Measurements from ENCODE around the gene KLHL9.

The KLHL9 gene

GRCh38 chr9:21362287-21362686, 27.1 kb upstream of the KLHL9 start:
- intact Hi-C loops (cut with DNase I; ENCODE audit: low total_unique reads) = no loop called here
- no peak for DNase-seq

GRCh38 chr9:21357479-21358460, 22.6 kb upstream of the KLHL9 start:
- intact Hi-C loops (cut with DNase I; ENCODE audit: low total_unique reads) = no loop called here
- no peaks in the 10 kb centered on the region for H3K9me3 ChIP-seq
- no peak overlapping the region for H3K4me3 ChIP-seq
- H3K27me3 ChIP-seq = peaks cover 0 to 2% of the 10 kb centered on the region in 2 donors
- TF ChIP-seq CTCF (IDR thresholded peaks at IDR 0.05) = no peak
- no peaks in the 10 kb centered on the region for H3K4me1 ChIP-seq
- no peak for DNase-seq
- no peaks in the 10 kb centered on the region for H3K36me3 ChIP-seq
- no peak overlapping the region for H3K27ac ChIP-seq

More at GRCh38 chr9:21362287-21362686, 27.1 kb upstream of the KLHL9 start:
- Histone ChIP-seq H3K4me1 (no peaks in the 10 kb centered on the region), H3K27ac (no peak overlapping the region), H3K36me3 (no peaks in the 10 kb centered on the region), H3K27me3 (peaks cover 0 to 8% of the 10 kb centered on the region in 2 donors), H3K9me3 (no peaks in the 10 kb centered on the region), H3K4me3 (no peak overlapping the region)
- no peak for TF ChIP-seq CTCF (IDR thresholded peaks at IDR 0.05)

DNA sequence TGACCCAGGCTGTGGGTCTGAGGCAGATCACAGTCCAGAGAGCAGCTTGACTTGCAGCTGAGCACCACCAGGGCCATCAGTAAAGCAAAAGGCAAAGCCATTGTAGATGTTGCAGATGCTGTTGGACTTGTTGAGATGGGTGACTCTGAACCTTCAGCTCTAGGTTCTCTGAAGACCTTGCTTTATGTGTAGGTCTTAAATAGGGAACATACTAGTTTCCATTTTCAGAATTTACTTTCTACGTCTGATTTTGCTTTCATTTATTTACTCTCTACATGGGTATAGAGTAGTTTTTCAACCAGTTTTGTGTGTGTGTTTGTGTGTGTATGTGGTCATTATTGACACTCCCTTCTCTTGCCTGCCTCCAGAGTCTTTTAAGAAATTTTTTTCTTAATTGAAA, 15.6 kb upstream of the KLHL9 start, which contains the start of gene IFNA6:
TSS of gene IFNA6 (minus strand) at position 101 of the 400 bp plus-strand sequence. CDS start at position 101, 0 bp downstream.
- no peaks in the 10 kb centered on the region for H3K36me3 ChIP-seq
- peaks cover 0 to 6% of the 10 kb centered on the region in 2 donors for H3K27me3 ChIP-seq
- no peaks in the 10 kb centered on the region for H3K9me3 ChIP-seq
- no peak for TF ChIP-seq CTCF (IDR thresholded peaks at IDR 0.05)
- intact Hi-C loops (cut with DNase I; ENCODE audit: low total_unique reads) = no loop called here
- no peak for DNase-seq
- H3K27ac ChIP-seq = no peak within 1 kb of the TSS
- no peaks in the 10 kb centered on the region for H3K4me1 ChIP-seq
- H3K4me3 ChIP-seq = no peak within 1 kb of the TSS

DNA sequence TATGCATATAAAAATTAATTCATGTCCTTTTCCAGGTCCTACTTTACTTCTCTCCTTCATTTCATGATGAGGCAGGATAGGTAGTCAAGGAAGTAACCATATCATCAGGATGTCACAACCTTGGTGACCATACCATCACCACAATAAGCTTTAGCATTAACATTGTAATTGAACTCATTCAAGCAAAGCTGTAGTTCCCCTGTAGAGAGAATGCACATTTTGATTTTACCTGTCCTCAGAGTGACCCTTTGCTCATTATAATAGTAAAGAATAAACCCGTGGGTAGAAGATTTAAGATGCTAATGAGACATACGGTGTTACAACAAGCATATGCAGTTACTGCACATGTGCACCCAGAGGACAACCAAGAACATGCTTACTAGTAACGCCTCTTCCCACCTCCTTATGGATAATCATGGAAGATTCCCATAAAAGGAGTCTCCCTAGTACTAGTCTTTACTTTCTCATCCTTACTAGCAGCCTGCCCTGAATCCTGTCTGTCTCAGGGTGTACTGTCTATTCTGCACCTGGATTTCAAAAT, 13.3 kb upstream of the KLHL9 start:
- Histone ChIP-seq H3K27me3 (peaks cover 0 to 6% of the 10 kb centered on the region in 2 donors), H3K9me3 (peaks cover 0 to 3% (median 0%) of the 10 kb centered on the region in 3 donors), H3K4me1 (no peaks in the 10 kb centered on the region), H3K36me3 (no peaks in the 10 kb centered on the region), H3K4me3 (no peak overlapping the region), H3K27ac (no peak overlapping the region)
- DNase-seq = no peak
- intact Hi-C loops (cut with DNase I; ENCODE audit: low total_unique reads) = no loop called here
- no peak for TF ChIP-seq CTCF (IDR thresholded peaks at IDR 0.05)

DNA sequence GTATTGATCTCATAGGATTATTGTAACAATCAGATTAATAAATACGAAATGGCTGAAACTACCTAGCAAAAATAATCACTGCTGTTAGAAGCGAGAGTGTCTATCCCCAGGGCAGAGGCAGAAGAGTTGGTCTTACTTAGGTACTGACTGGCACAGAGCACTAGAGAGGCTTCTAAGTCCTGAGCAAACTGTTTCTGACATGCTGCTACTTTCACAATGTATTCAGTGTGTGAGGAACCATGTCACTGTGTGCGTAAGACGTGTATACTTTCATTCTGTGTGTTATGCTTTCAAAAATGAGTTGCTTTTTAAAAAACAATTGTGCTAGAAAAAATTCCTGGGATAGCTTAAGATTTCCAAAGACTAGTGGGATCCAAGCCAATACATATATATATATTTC, 5.5 kb upstream of the KLHL9 start:
- TF ChIP-seq CTCF (IDR thresholded peaks at IDR 0.05) = no peak
- H3K4me3 ChIP-seq = no peak overlapping the region
- H3K27ac ChIP-seq = no peak overlapping the region
- H3K9me3 ChIP-seq = peaks cover 0 to 4% (median 3%) of the 10 kb centered on the region in 3 donors
- H3K36me3 ChIP-seq = no peaks in the 10 kb centered on the region
- intact Hi-C loops (cut with DNase I; ENCODE audit: low total_unique reads) = no loop called here
- H3K27me3 ChIP-seq = no peaks in the 10 kb centered on the region
- peaks cover 0 to 4% (median 0%) of the 10 kb centered on the region in 4 donors for H3K4me1 ChIP-seq
- DNase-seq = no peak

Data from tibial artery (tissue), 4 donors.